Measurements from ENCODE around the gene SPOCK3. TPM values are rescaled to one million over a fixed set of nuclear protein-coding genes. Genes with fewer than 3 reads are reported as not detected.

The SPOCK3 gene
- total and polyA plus RNA-seq, 2 donors from 2014 or later = 0.25 to 0.84 TPM

GRCh38 chr4:167117273-167117672 lies 117.0 kb downstream of the SPOCK3 start:
- FAIRE-seq = no peak
- intact Hi-C loops (cut with DNase I) = no loop called here
- no peak for DNase-seq
- Histone ChIP-seq H3K4me3 (ENCODE audit: low read length in 3 of 3) (no peak overlapping the region), H3K36me3 (ENCODE audit: control insufficient read depth in 2 of 3, insufficient read depth in 3 of 3, low read length in 3 of 3) (no peaks in the 10 kb centered on the region), H3K27me3 (ENCODE audit: control insufficient read depth, insufficient read depth, low read length) (no peaks in the 10 kb centered on the region), H3K4me1 (ENCODE audit: control insufficient read depth in 2 of 3, insufficient read depth in 2 of 3, low read depth in 1 of 3, low read length in 3 of 3) (no peaks in the 10 kb centered on the region), H3K27ac (ENCODE audit: low read depth in 2 of 2, low read length in 2 of 2) (no peak overlapping the region), H3K9ac (ENCODE audit: low read length in 3 of 3) (no peak overlapping the region), H3K9me3 (ENCODE audit: control insufficient read depth in 2 of 3, insufficient read depth in 1 of 3, low read length in 3 of 3) (no peaks in the 10 kb centered on the region)
- no peak for TF ChIP-seq CTCF (IDR thresholded peaks at IDR 0.05; ENCODE audit: borderline replicate concordance, extremely low read depth, insufficient read depth)

- H3K27me3 ChIP-seq (ENCODE audit: control insufficient read depth, insufficient read depth, low read length) = no peaks in the 10 kb centered on the region
- H3K27ac ChIP-seq (ENCODE audit: low read depth in 2 of 2, low read length in 2 of 2) = no peak overlapping the region
- intact Hi-C loops (cut with DNase I) = no loop called here
Observed at GRCh38 chr4:167114416-167114971, 119.8 kb downstream of the SPOCK3 start.

GRCh38 chr4:167111622-167112021 lies 122.7 kb downstream of the SPOCK3 start:
- Histone ChIP-seq H3K27me3 (ENCODE audit: control insufficient read depth, insufficient read depth, low read length) (no peaks in the 10 kb centered on the region), H3K4me1 (ENCODE audit: control insufficient read depth in 2 of 3, insufficient read depth in 2 of 3, low read depth in 1 of 3, low read length in 3 of 3) (no peaks in the 10 kb centered on the region), H3K4me3 (ENCODE audit: low read length in 3 of 3) (no peak overlapping the region), H3K9ac (ENCODE audit: low read length in 3 of 3) (no peak overlapping the region), H3K27ac (ENCODE audit: low read depth in 2 of 2, low read length in 2 of 2) (no peak overlapping the region), H3K9me3 (ENCODE audit: control insufficient read depth in 2 of 3, insufficient read depth in 1 of 3, low read length in 3 of 3) (no peaks in the 10 kb centered on the region), H3K36me3 (ENCODE audit: control insufficient read depth in 2 of 3, insufficient read depth in 3 of 3, low read length in 3 of 3) (no peaks in the 10 kb centered on the region)
- intact Hi-C loops (cut with DNase I) = no loop called here
- no peak for FAIRE-seq
- no peak for DNase-seq
- TF ChIP-seq CTCF (IDR thresholded peaks at IDR 0.05; ENCODE audit: borderline replicate concordance, extremely low read depth, insufficient read depth) = no peak

More at GRCh38 chr4:167114416-167114971, 119.8 kb downstream of the SPOCK3 start:
- H3K9me3 ChIP-seq (ENCODE audit: control insufficient read depth in 2 of 3, insufficient read depth in 1 of 3, low read length in 3 of 3) = no peaks in the 10 kb centered on the region
- H3K36me3 ChIP-seq (ENCODE audit: control insufficient read depth in 2 of 3, insufficient read depth in 3 of 3, low read length in 3 of 3) = no peaks in the 10 kb centered on the region
- no peak for TF ChIP-seq CTCF (IDR thresholded peaks at IDR 0.05; ENCODE audit: borderline replicate concordance, extremely low read depth, insufficient read depth)
- H3K9ac ChIP-seq (ENCODE audit: low read length in 3 of 3) = no peak overlapping the region
- H3K4me1 ChIP-seq (ENCODE audit: control insufficient read depth in 2 of 3, insufficient read depth in 2 of 3, low read depth in 1 of 3, low read length in 3 of 3) = no peaks in the 10 kb centered on the region
- DNase-seq = peak in 1 of 5 donors; percentile 7
- FAIRE-seq = no peak
- no peak overlapping the region for H3K4me3 ChIP-seq (ENCODE audit: low read length in 3 of 3)

- Histone ChIP-seq H3K4me3 (ENCODE audit: low read length in 3 of 3) (no peak overlapping the region), H3K36me3 (ENCODE audit: control insufficient read depth in 2 of 3, insufficient read depth in 3 of 3, low read length in 3 of 3) (no peaks in the 10 kb centered on the region), H3K27ac (ENCODE audit: low read depth in 2 of 2, low read length in 2 of 2) (no peak overlapping the region), H3K9me3 (ENCODE audit: control insufficient read depth in 2 of 3, insufficient read depth in 1 of 3, low read length in 3 of 3) (no peaks in the 10 kb centered on the region), H3K4me1 (ENCODE audit: control insufficient read depth in 2 of 3, insufficient read depth in 2 of 3, low read depth in 1 of 3, low read length in 3 of 3) (no peaks in the 10 kb centered on the region), H3K27me3 (ENCODE audit: control insufficient read depth, insufficient read depth, low read length) (no peaks in the 10 kb centered on the region), H3K9ac (ENCODE audit: low read length in 3 of 3) (no peak overlapping the region)
- intact Hi-C loops (cut with DNase I) = no loop called here
- DNase-seq (no peak), FAIRE-seq (no peak)
- no peak for TF ChIP-seq CTCF (IDR thresholded peaks at IDR 0.05; ENCODE audit: borderline replicate concordance, extremely low read depth, insufficient read depth)
Observed at GRCh38 chr4:167111092-167111491, 123.2 kb downstream of the SPOCK3 start.

Measured in kidney (tissue), 14 donors.